Stimulated activated memory B cell treated with anti-CD40 and anti-IgM and Interleukin-4, amounts not matched to agents 10 μg/mL and 1 μg/mL and 100 μg/mL, for 72 hours (primary cell): ENCODE measurements around the gene GNS.
"Not testable (repeated sequence)": the region's sequence is repeated elsewhere in the genome, so short reads cannot be mapped to it uniquely, and the experiment has no call there.

Experiments used
- ATAC-seq: fragments of 150-1000 bp; cut with Tn5 transposase; 2 replicates; pipeline ENCODE4 v1.10.0; 2021
- H3K27ac Mint-ChIP-seq: one replicate; pipeline ENCODE4 v1.8.0; 2022; ENCODE audit warnings: mild to moderate bottlenecking, mixed read lengths
- H3K27me3 Mint-ChIP-seq: one replicate; pipeline ENCODE4 v1.8.0; 2022; ENCODE audit warnings: mixed read lengths
- H3K36me3 Mint-ChIP-seq: one replicate; pipeline ENCODE4 v1.8.0; 2022; ENCODE audit warnings: mixed read lengths
- H3K4me1 Mint-ChIP-seq: one replicate; pipeline ENCODE4 v1.8.0; 2022; ENCODE audit warnings: mixed read lengths
- H3K4me3 Mint-ChIP-seq: one replicate; pipeline ENCODE4 v1.8.0; 2022; ENCODE audit warnings: mild to moderate bottlenecking, moderate library complexity, mixed read lengths
- H3K9me3 Mint-ChIP-seq: one replicate; pipeline ENCODE4 v1.8.0; 2022; ENCODE audit warnings: mixed read lengths

Gene GNS

GRCh38 chr12:64785838-64786237, 26.6 kb upstream of the GNS start:
- Mint-ChIP-seq H3K4me1 (peaks cover 20% of the 10 kb centered on the region), H3K4me3 (no peak overlapping the region), H3K27me3 (peaks cover 17% of the 10 kb centered on the region), H3K36me3 (no peaks in the 10 kb centered on the region), H3K9me3 (no peaks in the 10 kb centered on the region), H3K27ac (no peak overlapping the region)
- ATAC-seq, result no peak

DNA sequence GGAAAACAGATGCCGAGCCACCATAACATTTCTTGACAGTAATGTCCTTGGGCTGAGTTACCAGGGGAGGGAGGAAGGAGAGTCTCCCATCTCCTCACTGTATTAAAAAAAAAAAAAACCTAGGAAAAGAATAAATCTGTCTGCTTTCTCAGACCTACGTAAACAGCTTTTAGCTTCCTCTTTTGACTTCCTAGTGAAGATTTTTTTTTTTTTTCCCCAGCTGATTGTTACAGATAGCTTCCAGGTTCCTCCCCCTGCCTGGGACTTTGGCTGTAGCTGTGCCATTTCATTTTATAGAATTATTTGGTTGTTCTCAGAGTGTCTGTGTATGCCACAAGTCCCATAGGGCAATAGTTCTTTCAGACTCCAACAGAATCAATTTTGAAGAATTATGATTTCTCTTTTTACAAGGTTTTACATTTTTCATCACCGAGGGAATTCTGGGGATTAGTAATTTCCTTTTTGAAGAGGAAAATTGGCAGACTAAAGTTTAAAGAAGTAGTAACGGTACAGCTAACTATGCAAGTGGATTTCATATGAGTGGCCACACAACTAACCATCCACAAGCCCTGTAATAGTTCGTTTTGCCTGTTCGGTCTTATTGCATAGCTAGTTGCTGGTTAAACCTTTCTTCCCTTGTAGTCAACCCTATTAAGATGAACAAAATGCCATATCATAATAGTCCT, 23.1 kb upstream of the GNS start:
- ATAC-seq, result no peak
- Mint-ChIP-seq H3K36me3 (no peaks in the 10 kb centered on the region), H3K27me3 (peaks cover 35% of the 10 kb centered on the region), H3K9me3 (no peaks in the 10 kb centered on the region), H3K27ac (peak overlapping the region; percentile 71), H3K4me1 (peaks cover 20% of the 10 kb centered on the region), H3K4me3 (peak overlapping the region; percentile 83)

DNA sequence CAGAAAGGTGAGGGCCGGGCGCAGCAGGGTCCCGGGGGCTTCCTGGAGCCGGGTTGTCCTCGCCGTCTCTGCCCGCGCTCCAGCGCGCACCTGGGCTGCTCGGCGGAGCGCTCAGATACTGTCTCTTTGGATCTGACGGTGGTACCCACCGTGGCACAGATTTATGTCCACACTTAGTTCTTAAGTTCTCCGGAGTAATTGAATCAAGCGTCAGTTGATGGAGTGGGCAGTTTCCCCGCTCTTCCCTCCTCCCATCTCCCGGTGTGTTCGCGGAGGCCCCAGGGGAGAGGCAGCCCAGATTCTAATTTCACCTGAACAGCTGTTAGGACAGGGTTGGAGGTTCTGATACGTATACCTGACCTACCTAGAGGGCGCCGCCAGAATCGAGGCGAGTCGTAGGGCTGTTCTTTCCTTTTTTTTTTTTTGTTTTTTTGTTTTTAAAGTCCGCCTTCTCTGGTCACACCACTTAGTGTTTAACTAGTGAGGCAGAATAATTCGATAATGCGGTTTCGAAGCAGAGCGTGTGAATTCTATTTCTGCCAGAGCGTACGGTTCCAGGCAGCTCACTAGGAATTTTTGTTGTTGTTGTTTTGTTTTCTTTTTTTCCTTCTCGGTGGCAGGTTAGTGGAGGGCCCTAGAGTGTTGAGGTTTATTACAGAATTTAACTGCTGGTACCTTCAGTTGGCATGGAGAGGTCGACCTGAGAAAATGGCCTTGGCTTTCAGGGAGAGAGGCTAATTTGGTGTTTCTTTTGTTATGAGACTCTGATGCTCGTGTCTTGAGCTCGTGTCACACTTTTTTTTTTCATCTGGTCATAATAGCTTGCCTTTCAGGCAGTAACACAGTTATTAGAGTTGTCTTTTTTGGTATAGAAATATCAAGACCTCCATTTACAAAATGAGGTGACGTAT, 22.3 kb upstream of the GNS start:
- Mint-ChIP-seq H3K4me3 (peak overlapping the region; percentile 83), H3K27ac (peak overlapping the region; percentile 71), H3K36me3 (no peaks in the 10 kb centered on the region), H3K4me1 (peaks cover 20% of the 10 kb centered on the region), H3K9me3 (peaks cover 5% of the 10 kb centered on the region), H3K27me3 (peaks cover 43% of the 10 kb centered on the region)
- ATAC-seq, result peak; percentile 64

GRCh38 chr12:64780531-64781279, 21.5 kb upstream of the GNS start:
- peak overlapping the region; percentile 71 for H3K27ac Mint-ChIP-seq
- peak; percentile 69 for ATAC-seq
- peaks cover 51% of the 10 kb centered on the region for H3K27me3 Mint-ChIP-seq
- H3K4me1 Mint-ChIP-seq, result peaks cover 20% of the 10 kb centered on the region
- H3K9me3 Mint-ChIP-seq, result peaks cover 9% of the 10 kb centered on the region
- no peaks in the 10 kb centered on the region for H3K36me3 Mint-ChIP-seq
- H3K4me3 Mint-ChIP-seq, result peak overlapping the region; percentile 83

GRCh38 chr12:64780132-64780530, 20.9 kb upstream of the GNS start:
- Mint-ChIP-seq H3K27me3 (peaks cover 57% of the 10 kb centered on the region), H3K27ac (no peak overlapping the region), H3K4me1 (peaks cover 20% of the 10 kb centered on the region), H3K4me3 (peak overlapping the region; percentile 67), H3K36me3 (no peaks in the 10 kb centered on the region), H3K9me3 (peaks cover 15% of the 10 kb centered on the region)
- no peak for ATAC-seq

DNA sequence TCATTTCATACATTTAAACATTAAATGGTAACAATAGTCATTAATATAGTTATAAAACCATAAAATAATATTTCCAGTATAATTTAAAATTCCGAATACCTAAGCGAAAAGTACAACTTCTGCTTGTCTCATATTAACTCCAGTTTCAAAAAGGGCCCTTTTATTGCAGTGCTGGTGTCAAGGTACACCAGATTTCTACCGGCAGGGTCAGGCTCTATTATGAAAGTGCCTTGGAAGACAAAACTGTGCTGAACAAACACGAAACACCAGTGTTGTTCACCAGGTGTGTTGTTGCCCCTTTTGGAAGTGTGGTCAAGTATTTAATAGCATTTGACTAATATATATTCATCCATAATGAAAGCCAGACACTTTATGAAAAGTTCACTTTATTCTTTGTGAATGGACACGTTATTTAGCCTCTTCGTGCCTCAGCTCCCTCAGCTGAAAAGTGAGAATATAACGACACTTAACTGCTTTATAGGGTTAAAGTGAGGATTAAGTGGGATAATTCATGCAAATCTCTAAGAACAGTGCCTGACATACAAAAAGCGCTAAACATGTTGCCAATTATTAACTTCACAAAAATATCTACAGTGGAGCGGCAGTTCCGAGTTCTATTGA, 20.3 kb upstream of the GNS start:
- Mint-ChIP-seq H3K27me3 (peaks cover 57% of the 10 kb centered on the region), H3K9me3 (peaks cover 16% of the 10 kb centered on the region), H3K36me3 (no peaks in the 10 kb centered on the region), H3K4me1 (peaks cover 20% of the 10 kb centered on the region), H3K4me3 (no peak overlapping the region), H3K27ac (no peak overlapping the region)
- ATAC-seq, result no peak

- H3K4me3 Mint-ChIP-seq, H3K4me1 Mint-ChIP-seq, H3K27ac Mint-ChIP-seq, ATAC-seq, H3K36me3 Mint-ChIP-seq: not testable (repeated sequence)
- H3K27me3 Mint-ChIP-seq, result peaks cover 73% of the 10 kb centered on the region
- H3K9me3 Mint-ChIP-seq, result peaks cover 20% of the 10 kb centered on the region
Measured at GRCh38 chr12:64775147-64775736, 16.0 kb upstream of the GNS start.

DNA sequence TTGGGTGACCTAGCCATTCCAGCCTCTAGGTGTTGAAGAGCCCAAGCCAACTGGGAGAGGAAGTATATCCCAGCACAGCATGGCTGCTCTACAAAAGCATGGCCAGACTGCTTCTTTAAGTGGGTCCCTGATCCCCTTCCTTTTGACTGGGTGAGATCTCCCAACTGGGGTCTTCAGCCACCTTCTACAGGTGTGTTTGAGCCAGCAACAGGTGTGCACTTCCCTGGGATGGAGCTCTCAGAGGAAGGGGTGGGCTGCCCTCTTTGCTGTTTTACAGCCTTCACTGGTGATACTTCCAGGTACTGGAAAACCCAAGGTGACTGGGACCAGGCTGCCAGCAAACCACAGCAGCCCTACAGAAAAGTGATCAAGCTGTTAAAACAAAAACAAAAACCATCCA, 14.2 kb upstream of the GNS start:
- no peak for ATAC-seq
- Mint-ChIP-seq H3K27me3 (peaks cover 60% of the 10 kb centered on the region), H3K36me3 (peaks cover 5% of the 10 kb centered on the region), H3K9me3 (peaks cover 20% of the 10 kb centered on the region), H3K4me1 (no peaks in the 10 kb centered on the region), H3K27ac (no peak overlapping the region), H3K4me3 (no peak overlapping the region)

GRCh38 chr12:64767495-64767894, 8.3 kb upstream of the GNS start:
- Mint-ChIP-seq H3K4me3 (no peak overlapping the region), H3K36me3 (no peaks in the 10 kb centered on the region), H3K4me1 (no peaks in the 10 kb centered on the region), H3K27me3 (peaks cover 19% of the 10 kb centered on the region), H3K27ac (no peak overlapping the region), H3K9me3 (no peaks in the 10 kb centered on the region)
- no peak for ATAC-seq

- no peak overlapping the region for H3K27ac Mint-ChIP-seq
- H3K4me1 Mint-ChIP-seq, result peaks cover 24% of the 10 kb centered on the region
- H3K4me3 Mint-ChIP-seq, result no peak overlapping the region
- H3K9me3 Mint-ChIP-seq, result no peaks in the 10 kb centered on the region
- no peak for ATAC-seq
- H3K36me3 Mint-ChIP-seq, result no peaks in the 10 kb centered on the region
- no peaks in the 10 kb centered on the region for H3K27me3 Mint-ChIP-seq
Measured at GRCh38 chr12:64760808-64761573, 1.8 kb upstream of the GNS start.

DNA sequence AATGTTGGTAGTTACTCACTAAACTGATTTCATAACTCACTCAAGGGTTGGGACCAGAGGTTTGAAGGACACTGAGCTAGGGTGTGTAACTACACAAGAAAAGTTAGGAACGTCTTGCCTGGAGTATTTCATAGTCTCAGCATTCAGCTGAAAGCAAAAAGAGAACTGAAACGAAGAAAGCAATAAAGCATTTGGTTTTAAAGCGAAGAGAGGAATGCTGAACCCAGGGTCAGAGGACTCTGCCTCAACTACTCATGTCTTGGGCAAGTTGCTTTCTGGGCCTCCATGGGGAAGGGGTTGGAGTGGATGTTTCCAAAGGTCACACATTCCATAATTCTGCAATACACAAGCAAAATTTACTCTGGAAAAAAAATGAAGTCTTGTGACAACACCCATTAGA, 1.4 kb downstream of the GNS start:
- Mint-ChIP-seq H3K27me3 (no peaks in the 10 kb centered on the region), H3K4me1 (peaks cover 42% of the 10 kb centered on the region), H3K27ac (peak overlapping the region; percentile 38), H3K36me3 (peaks cover 6% of the 10 kb centered on the region), H3K4me3 (peak overlapping the region; percentile 73), H3K9me3 (no peaks in the 10 kb centered on the region)
- ATAC-seq, result no peak

DNA sequence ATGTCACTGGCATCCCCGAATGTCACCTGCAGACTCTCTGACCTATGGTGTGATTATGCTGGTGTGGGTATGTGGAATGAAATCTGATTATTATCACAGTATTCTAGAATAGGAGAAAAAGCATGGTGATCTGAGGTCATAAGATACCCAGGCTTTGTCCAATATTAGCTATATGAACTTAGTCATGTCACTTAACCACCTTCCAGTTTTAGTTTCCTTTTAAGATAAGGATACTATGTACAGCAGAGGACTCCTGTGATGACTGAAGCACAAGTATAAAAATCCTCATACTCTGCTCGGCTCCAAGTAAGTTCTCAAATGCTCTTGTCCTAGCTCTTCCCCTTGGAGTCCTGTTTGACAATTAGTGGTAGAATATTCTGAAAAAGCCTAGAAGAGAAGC, 2.8 kb downstream of the GNS start:
- H3K4me1 Mint-ChIP-seq, result peaks cover 42% of the 10 kb centered on the region
- H3K36me3 Mint-ChIP-seq, result peaks cover 6% of the 10 kb centered on the region
- H3K27me3 Mint-ChIP-seq, result no peaks in the 10 kb centered on the region
- no peak overlapping the region for H3K27ac Mint-ChIP-seq
- no peaks in the 10 kb centered on the region for H3K9me3 Mint-ChIP-seq
- no peak overlapping the region for H3K4me3 Mint-ChIP-seq
- no peak for ATAC-seq

DNA sequence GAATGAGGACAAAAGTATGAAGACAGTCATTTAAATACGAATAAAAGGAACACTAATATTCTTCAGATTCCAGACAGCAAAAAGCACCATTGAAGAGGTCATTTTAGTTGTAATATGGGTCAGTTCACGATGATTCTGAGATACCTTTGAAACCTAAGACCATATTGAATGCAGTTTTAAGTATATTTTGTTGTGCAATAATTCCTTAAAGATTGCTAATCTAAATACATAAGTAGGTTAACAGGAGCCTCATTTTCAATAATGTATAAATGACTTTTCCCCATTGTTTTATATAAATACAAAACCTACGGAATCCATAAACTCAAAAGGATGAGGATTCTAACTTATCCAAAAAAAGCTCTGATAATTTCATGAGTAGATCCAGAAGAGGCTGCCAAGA, 5.8 kb downstream of the GNS start:
- Mint-ChIP-seq H3K9me3 (no peaks in the 10 kb centered on the region), H3K36me3 (peaks cover 16% of the 10 kb centered on the region), H3K4me3 (no peak overlapping the region), H3K4me1 (peaks cover 38% of the 10 kb centered on the region), H3K27me3 (no peaks in the 10 kb centered on the region), H3K27ac (peak overlapping the region; percentile 26)
- ATAC-seq, result no peak

DNA sequence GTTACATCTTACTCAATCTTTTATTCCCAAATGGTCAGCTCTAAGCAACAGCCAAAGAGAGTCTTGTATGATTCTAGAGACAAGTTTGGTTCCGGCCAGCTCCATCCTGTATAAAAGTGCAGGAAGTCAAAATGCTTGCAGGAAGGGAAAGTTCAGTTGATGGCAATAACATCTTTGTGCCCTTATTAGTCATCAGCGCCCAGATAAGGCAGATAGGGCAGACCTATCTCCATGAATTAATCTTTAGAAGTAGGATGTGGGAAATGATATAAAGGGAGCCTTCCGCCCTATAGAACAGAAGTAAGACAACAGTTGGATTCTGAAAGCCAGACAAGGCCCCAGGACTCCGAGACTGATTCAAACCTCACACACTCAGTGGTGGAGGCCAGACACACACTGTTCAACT, 6.4 kb downstream of the GNS start:
- Mint-ChIP-seq H3K27me3 (no peaks in the 10 kb centered on the region), H3K36me3 (peaks cover 18% of the 10 kb centered on the region), H3K4me1 (peaks cover 33% of the 10 kb centered on the region), H3K27ac (no peak overlapping the region), H3K9me3 (no peaks in the 10 kb centered on the region), H3K4me3 (no peak overlapping the region)
- no peak for ATAC-seq
